GM12878 (cell line): ENCODE results near the gene GABPB2.

Experiments used
- FOXM1 ChIP-seq: IDR thresholded peaks from 2 replicates; pipeline ENCODE4 v1.6.1; 2012; ENCODE audit warnings: low read depth, mild to moderate bottlenecking, inconsistent platforms, low read length, moderate library complexity
- MXI1 ChIP-seq: fragments of 150-350 bp; IDR thresholded peaks from 2 replicates; pipeline ENCODE4 v1.6.1; 2011; ENCODE audit warnings: low read depth, mild to moderate bottlenecking, inconsistent platforms, low read length, improper control_type of control experiment
- NFYA ChIP-seq: IDR thresholded peaks from 2 replicates; pipeline ENCODE4 v1.6.1; 2011; ENCODE audit warnings: low read depth, mild to moderate bottlenecking, low read length, improper control_type of control experiment, borderline replicate concordance
- POLR2A ChIP-seq: IDR thresholded peaks from 2 replicates; pipeline ENCODE4 v1.6.1; 2011; ENCODE audit warnings: low read depth, mild to moderate bottlenecking, low read length
- POLR2AphosphoS5 ChIP-seq: IDR thresholded peaks from 2 replicates; pipeline ENCODE4 v1.6.1; 2011; ENCODE audit warnings: mild to moderate bottlenecking, low read length, inconsistent platforms
- RAD21 ChIP-seq: IDR thresholded peaks from 2 replicates; pipeline ENCODE4 v1.6.1; 2011; ENCODE audit warnings: mild to moderate bottlenecking, low read depth, low read length, moderate library complexity; ENCODE audit not compliant: insufficient read depth
- RCOR1 ChIP-seq: conservative IDR thresholded peaks from 2 replicates; pipeline ENCODE4 v1.6.1; 2012; ENCODE audit warnings: low read depth, low read length, improper control_type of control experiment
- SP1 ChIP-seq: IDR thresholded peaks from one replicate; pipeline ENCODE4 v1.6.1; 2011; ENCODE audit warnings: low read depth, low read length
- STAT1 ChIP-seq: fragments of 450-650 bp; conservative IDR thresholded peaks from 2 replicates; pipeline ENCODE4 v1.6.1; 2014; ENCODE audit warnings: antibody characterized with exemption, mild to moderate bottlenecking
- TF ChIP-seq, protein P1 (sequence below): IDR thresholded peaks from 2 replicates; pipeline ENCODE4 v1.6.1; 2012; ENCODE audit warnings: low read depth, low read length, improper control_type of control experiment
- TF ChIP-seq, protein P2 (sequence below), 3 experiments: IDR thresholded peaks in 2 of 3; conservative IDR thresholded peaks in 1 of 3; 2 replicates each; pipeline ENCODE4 v1.5.1; 2011; ENCODE audit warnings: low read depth in 3 of 3, low read length in 3 of 3, mild to moderate bottlenecking in 3 of 3, control low read depth in 2 of 3, moderate library complexity in 2 of 3, inconsistent platforms in 1 of 3, mixed read lengths in 1 of 3; ENCODE audit not compliant: control insufficient read depth in 2 of 3, insufficient read depth in 1 of 3; ENCODE audit errors: extremely low read depth in 1 of 3

DNA sequence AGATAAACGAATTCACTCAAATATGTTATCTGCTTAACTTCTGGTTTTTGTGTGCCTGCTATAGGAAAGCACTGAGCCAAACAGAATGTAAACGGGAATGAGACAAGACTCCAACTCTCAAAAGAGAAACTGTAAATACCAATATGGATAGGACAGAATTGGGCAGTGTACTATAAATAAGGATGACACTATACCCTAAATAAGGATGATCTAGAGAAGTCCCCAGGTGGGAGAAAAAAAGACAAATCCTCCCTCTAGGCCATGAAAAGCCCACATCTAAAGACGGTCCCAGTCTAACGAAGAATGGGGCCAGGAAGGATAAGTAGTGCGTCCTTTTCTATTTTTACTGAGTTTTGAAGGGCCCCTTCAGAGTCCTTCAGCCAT, 1.5 kb upstream of the GABPB2 start:
- TF ChIP-seq, protein P1, sequence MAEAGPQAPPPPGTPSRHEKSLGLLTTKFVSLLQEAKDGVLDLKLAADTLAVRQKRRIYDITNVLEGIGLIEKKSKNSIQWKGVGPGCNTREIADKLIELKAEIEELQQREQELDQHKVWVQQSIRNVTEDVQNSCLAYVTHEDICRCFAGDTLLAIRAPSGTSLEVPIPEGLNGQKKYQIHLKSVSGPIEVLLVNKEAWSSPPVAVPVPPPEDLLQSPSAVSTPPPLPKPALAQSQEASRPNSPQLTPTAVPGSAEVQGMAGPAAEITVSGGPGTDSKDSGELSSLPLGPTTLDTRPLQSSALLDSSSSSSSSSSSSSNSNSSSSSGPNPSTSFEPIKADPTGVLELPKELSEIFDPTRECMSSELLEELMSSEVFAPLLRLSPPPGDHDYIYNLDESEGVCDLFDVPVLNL, result no peak
- TF ChIP-seq, protein P2, sequence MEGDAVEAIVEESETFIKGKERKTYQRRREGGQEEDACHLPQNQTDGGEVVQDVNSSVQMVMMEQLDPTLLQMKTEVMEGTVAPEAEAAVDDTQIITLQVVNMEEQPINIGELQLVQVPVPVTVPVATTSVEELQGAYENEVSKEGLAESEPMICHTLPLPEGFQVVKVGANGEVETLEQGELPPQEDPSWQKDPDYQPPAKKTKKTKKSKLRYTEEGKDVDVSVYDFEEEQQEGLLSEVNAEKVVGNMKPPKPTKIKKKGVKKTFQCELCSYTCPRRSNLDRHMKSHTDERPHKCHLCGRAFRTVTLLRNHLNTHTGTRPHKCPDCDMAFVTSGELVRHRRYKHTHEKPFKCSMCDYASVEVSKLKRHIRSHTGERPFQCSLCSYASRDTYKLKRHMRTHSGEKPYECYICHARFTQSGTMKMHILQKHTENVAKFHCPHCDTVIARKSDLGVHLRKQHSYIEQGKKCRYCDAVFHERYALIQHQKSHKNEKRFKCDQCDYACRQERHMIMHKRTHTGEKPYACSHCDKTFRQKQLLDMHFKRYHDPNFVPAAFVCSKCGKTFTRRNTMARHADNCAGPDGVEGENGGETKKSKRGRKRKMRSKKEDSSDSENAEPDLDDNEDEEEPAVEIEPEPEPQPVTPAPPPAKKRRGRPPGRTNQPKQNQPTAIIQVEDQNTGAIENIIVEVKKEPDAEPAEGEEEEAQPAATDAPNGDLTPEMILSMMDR (IDR thresholded peaks at IDR 0.05 in 2 of 3, conservative IDR thresholded peaks at IDR 0.05 in 1 of 3; ENCODE audit: control insufficient read depth in 2 of 3, extremely low read depth in 1 of 3, insufficient read depth in 1 of 3, low read depth in 3 of 3, low read length in 3 of 3), result no peak
- no peak for TF ChIP-seq SP1
- no peak for TF ChIP-seq RCOR1
- no peak for TF ChIP-seq FOXM1
- TF ChIP-seq POLR2A, result no peak
- no peak for TF ChIP-seq NFYA
- no peak for TF ChIP-seq STAT1
- TF ChIP-seq MXI1, result no peak
- TF ChIP-seq POLR2AphosphoS5, result no peak
- TF ChIP-seq RAD21, result no peak
